ENCODE data around the gene TMEM181. TPM values are rescaled to one million over a fixed set of nuclear protein-coding genes. Genes with fewer than 3 reads are reported as not detected.
A peak's percentile ranks its signal among the peaks of the same experiment; 100 is the strongest.

TMEM181 gene
- total and polyA plus RNA-seq, 2 experiments from 2014 or later = 11.9 to 25.2 TPM

DNA sequence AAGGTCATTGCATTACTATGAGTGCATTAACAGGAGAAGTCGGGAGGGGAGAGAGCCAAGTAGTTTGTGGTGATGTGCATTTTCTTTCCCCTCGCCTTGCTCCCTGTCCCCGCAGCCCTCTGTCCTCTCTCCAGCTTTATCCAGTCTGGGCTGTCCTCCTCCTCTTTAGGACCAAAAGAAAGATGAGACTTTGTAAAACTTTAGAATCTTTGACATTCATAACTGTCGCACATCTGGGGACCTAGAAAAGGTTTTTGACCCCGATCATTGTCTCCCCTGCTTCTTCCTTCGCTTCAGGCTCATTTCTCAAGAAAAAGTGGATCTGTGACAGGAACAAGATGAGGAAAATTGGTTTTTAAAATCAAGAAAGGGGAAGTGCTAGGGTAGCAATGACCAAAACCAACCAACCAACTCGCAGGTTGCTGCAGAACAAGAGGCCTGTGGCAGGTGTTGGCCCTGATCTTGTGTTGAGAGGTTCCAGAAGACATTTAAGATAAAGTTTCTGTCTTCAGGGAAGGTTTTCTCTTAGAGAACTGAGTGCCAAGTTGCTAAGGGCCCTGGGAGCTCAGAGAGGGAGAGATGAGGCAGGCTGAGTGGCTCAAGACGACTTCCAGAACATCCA lies 107.6 kb downstream of the TMEM181 start (continued):
- TF ChIP-seq ZNF331 (CRISPR knock-in tag; IDR thresholded peaks at IDR 0.05; ENCODE audit: low read depth) (no peak), NANOG (IDR thresholded peaks at IDR 0.05; ENCODE audit: borderline replicate concordance) (no peak), JUNB (IDR thresholded peaks at IDR 0.05; ENCODE audit: unreplicated experiment) (no peak), STAT1 (IDR thresholded peaks at IDR 0.05; ENCODE audit: unreplicated experiment) (no peak), ZNF114 (CRISPR knock-in tag; IDR thresholded peaks at IDR 0.05) (no peak)
- TF ChIP-seq, protein P1, sequence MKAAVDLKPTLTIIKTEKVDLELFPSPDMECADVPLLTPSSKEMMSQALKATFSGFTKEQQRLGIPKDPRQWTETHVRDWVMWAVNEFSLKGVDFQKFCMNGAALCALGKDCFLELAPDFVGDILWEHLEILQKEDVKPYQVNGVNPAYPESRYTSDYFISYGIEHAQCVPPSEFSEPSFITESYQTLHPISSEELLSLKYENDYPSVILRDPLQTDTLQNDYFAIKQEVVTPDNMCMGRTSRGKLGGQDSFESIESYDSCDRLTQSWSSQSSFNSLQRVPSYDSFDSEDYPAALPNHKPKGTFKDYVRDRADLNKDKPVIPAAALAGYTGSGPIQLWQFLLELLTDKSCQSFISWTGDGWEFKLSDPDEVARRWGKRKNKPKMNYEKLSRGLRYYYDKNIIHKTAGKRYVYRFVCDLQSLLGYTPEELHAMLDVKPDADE (IDR thresholded peaks at IDR 0.05) = no peak
- TF ChIP-seq, protein P2, sequence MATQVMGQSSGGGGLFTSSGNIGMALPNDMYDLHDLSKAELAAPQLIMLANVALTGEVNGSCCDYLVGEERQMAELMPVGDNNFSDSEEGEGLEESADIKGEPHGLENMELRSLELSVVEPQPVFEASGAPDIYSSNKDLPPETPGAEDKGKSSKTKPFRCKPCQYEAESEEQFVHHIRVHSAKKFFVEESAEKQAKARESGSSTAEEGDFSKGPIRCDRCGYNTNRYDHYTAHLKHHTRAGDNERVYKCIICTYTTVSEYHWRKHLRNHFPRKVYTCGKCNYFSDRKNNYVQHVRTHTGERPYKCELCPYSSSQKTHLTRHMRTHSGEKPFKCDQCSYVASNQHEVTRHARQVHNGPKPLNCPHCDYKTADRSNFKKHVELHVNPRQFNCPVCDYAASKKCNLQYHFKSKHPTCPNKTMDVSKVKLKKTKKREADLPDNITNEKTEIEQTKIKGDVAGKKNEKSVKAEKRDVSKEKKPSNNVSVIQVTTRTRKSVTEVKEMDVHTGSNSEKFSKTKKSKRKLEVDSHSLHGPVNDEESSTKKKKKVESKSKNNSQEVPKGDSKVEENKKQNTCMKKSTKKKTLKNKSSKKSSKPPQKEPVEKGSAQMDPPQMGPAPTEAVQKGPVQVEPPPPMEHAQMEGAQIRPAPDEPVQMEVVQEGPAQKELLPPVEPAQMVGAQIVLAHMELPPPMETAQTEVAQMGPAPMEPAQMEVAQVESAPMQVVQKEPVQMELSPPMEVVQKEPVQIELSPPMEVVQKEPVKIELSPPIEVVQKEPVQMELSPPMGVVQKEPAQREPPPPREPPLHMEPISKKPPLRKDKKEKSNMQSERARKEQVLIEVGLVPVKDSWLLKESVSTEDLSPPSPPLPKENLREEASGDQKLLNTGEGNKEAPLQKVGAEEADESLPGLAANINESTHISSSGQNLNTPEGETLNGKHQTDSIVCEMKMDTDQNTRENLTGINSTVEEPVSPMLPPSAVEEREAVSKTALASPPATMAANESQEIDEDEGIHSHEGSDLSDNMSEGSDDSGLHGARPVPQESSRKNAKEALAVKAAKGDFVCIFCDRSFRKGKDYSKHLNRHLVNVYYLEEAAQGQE (IDR thresholded peaks at IDR 0.05; ENCODE audit: unreplicated experiment) = no peak
- TF ChIP-seq, protein P3, sequence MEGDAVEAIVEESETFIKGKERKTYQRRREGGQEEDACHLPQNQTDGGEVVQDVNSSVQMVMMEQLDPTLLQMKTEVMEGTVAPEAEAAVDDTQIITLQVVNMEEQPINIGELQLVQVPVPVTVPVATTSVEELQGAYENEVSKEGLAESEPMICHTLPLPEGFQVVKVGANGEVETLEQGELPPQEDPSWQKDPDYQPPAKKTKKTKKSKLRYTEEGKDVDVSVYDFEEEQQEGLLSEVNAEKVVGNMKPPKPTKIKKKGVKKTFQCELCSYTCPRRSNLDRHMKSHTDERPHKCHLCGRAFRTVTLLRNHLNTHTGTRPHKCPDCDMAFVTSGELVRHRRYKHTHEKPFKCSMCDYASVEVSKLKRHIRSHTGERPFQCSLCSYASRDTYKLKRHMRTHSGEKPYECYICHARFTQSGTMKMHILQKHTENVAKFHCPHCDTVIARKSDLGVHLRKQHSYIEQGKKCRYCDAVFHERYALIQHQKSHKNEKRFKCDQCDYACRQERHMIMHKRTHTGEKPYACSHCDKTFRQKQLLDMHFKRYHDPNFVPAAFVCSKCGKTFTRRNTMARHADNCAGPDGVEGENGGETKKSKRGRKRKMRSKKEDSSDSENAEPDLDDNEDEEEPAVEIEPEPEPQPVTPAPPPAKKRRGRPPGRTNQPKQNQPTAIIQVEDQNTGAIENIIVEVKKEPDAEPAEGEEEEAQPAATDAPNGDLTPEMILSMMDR (conservative IDR thresholded peaks at IDR 0.05; ENCODE audit: low read depth in 2 of 2) = no peak

GRCh38 chr6:158668707-158669103 lies 108.8 kb downstream of the TMEM181 start:
- H3F3A ChIP-seq (replicated peaks; ENCODE audit: low read depth) = no peaks in the 10 kb centered on the region
- H3K4me3 ChIP-seq = no peak overlapping the region
- no peak overlapping the region for H3K27ac ChIP-seq (ENCODE audit: low read depth)
- no peaks in the 10 kb centered on the region for H3K9me3 Mint-ChIP-seq
- H3K36me3 Mint-ChIP-seq (ENCODE audit: low read depth) = no peaks in the 10 kb centered on the region
- no peak for DNase-seq (ENCODE audit: low spot score)
- H3K4me1 ChIP-seq (ENCODE audit: insufficient read depth) = peaks cover 3% of the 10 kb centered on the region; the same call in 1 of the 2 replicates
- H3K36me3 ChIP-seq (ENCODE audit: insufficient read depth) = no peaks in the 10 kb centered on the region
- H3K9me2 ChIP-seq (ENCODE audit: insufficient read depth) = no peaks in the 10 kb centered on the region
- no peak overlapping the region for H3K4me2 ChIP-seq
- ATAC-seq = no peak
- H2AFZ ChIP-seq = peak overlapping the region; percentile 47; the same call in 1 of the 2 replicates
- no peaks in the 10 kb centered on the region for H3K27me3 ChIP-seq (ENCODE audit: insufficient read depth)
- H3K27ac Mint-ChIP-seq = no peak overlapping the region
- H3K79me2 ChIP-seq (replicated peaks; ENCODE audit: insufficient read depth) = no peaks in the 10 kb centered on the region
- H3K4me3 Mint-ChIP-seq = no peak overlapping the region
- H3K4me1 Mint-ChIP-seq = peaks cover 2% of the 10 kb centered on the region; the same call in 2 of the 3 replicates
- H4K20me1 ChIP-seq (replicated peaks; ENCODE audit: insufficient read depth) = no peaks in the 10 kb centered on the region
- peaks cover 4% of the 10 kb centered on the region for H3K27me3 Mint-ChIP-seq (ENCODE audit: insufficient read depth, low read depth, poor library complexity)
- TF ChIP-seq POLR2AphosphoS5 (IDR thresholded peaks at IDR 0.05; ENCODE audit: low read depth) = no peak
- TF ChIP-seq, protein P2 (IDR thresholded peaks at IDR 0.05; ENCODE audit: unreplicated experiment) = no peak

All from GM23338 (cell line).